ENCODE data around the gene SPCS3.

The SPCS3 gene

DNA sequence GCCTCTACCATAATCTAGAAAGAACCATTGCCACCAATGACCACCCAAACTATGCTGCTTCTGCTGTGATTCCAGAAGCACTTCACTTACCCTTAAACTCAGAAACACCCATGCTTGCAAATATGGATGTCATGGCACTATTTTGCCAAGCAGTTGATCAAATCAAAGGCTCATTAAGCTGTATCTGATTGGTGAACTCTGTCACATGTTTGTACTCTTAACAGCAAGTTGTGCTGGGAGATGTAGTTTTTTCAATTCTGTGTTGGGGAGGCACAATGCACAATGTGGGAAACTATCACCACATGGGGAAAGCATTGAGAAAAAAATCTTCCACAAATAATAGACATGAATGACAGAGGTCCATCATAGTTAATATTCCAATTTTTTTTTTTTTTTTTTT lies 19.2 kb upstream of the SPCS3 start:
- Histone ChIP-seq H3K4me3 (ENCODE audit: low read depth, low read length) (no peak overlapping the region), H3K36me3 (ENCODE audit: control insufficient read depth, insufficient read depth, low read length) (no peaks in the 10 kb centered on the region), H3K9ac (no peak overlapping the region), H2AFZ (no peak overlapping the region), H3K27me3 (ENCODE audit: control insufficient read depth, insufficient read depth, low read length) (no peaks in the 10 kb centered on the region), H3K4me2 (ENCODE audit: low read length) (no peak overlapping the region), H3K27ac (no peak overlapping the region), H3K4me1 (no peaks in the 10 kb centered on the region), H3K9me3 (ENCODE audit: control insufficient read depth, low read length) (no peaks in the 10 kb centered on the region), H3K79me2 (no peaks in the 10 kb centered on the region)
- TF ChIP-seq, protein P1, sequence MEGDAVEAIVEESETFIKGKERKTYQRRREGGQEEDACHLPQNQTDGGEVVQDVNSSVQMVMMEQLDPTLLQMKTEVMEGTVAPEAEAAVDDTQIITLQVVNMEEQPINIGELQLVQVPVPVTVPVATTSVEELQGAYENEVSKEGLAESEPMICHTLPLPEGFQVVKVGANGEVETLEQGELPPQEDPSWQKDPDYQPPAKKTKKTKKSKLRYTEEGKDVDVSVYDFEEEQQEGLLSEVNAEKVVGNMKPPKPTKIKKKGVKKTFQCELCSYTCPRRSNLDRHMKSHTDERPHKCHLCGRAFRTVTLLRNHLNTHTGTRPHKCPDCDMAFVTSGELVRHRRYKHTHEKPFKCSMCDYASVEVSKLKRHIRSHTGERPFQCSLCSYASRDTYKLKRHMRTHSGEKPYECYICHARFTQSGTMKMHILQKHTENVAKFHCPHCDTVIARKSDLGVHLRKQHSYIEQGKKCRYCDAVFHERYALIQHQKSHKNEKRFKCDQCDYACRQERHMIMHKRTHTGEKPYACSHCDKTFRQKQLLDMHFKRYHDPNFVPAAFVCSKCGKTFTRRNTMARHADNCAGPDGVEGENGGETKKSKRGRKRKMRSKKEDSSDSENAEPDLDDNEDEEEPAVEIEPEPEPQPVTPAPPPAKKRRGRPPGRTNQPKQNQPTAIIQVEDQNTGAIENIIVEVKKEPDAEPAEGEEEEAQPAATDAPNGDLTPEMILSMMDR (IDR thresholded peaks at IDR 0.05), result no peak

DNA sequence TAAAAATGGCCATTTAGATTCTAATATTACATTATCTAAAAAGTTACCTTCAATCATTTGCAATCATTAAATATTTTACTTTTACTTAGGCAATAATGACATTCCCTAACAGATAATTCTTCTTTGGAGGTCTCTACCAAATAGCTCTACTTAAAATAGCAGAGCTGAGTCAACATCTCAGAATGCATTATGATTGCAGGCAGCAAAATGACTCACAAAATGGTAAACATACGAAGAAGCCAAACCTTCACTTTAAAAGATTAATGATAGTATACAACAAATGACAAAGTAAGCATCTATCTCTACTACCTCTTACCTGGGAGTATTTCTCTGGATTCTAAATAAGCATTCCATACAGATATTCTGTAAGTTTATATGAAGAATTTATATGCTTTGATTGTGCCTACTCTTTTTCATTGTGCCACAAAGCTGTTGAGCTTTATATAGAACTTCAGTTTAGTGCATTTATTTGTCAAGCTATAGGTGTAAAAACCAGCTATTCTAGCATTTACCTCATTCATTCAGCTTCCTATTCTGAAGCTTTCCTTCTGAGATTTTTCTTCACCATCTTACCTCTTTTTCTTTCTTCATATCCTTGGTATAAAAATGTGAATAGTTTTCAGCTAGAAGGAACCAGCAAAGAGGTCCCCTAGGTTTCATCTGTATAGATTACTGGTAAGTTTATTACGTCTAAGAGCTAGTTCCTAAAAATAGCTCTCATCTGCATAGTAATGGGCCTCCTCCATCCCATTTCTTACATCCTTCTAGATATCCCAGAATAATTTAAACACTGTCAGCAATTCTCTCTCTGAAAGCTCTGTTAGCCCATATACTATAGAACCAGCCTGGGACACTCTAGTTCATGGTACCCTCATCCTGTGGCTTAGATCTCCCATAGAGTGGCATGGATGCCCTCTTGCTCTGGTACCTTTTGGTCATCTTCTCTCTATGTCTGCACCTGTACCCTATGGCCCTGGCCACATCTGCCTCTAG lies 17.2 kb upstream of the SPCS3 start:
- H3K4me1 ChIP-seq, result no peaks in the 10 kb centered on the region
- no peak overlapping the region for H3K4me3 ChIP-seq (ENCODE audit: low read depth, low read length)
- no peak overlapping the region for H2AFZ ChIP-seq
- H3K9me3 ChIP-seq (ENCODE audit: control insufficient read depth, low read length), result no peaks in the 10 kb centered on the region
- no peaks in the 10 kb centered on the region for H3K27me3 ChIP-seq (ENCODE audit: control insufficient read depth, insufficient read depth, low read length)
- no peak overlapping the region for H3K27ac ChIP-seq
- TF ChIP-seq, protein P1 (IDR thresholded peaks at IDR 0.05), result no peak
- H3K79me2 ChIP-seq, result no peaks in the 10 kb centered on the region
- no peaks in the 10 kb centered on the region for H3K36me3 ChIP-seq (ENCODE audit: control insufficient read depth, insufficient read depth, low read length)
- H3K9ac ChIP-seq, result no peak overlapping the region
- no peak overlapping the region for H3K4me2 ChIP-seq (ENCODE audit: low read length)

DNA sequence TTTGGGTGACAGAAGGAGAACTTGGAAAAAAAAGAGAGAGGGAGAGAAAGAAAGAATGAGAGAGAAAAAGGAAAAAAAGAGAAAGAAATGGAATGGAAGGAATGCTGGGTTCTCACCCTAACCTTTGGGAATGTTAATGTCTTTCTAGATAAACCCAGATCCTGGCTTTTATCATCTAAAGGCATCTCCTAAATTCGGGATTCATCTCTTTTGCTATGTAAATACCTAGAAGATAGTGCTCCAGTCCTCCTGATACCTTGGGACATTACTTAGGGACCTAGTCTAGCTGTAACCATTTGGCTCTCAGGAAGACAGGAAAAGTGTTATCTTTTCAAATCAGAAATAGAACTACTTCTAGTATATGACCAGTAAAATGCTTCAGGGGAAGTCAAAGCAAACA lies 15.8 kb upstream of the SPCS3 start:
- TF ChIP-seq, protein P1 (IDR thresholded peaks at IDR 0.05), result no peak
- H3K79me2 ChIP-seq, result no peaks in the 10 kb centered on the region
- H3K4me1 ChIP-seq, result no peaks in the 10 kb centered on the region
- no peak overlapping the region for H3K27ac ChIP-seq
- H3K9me3 ChIP-seq (ENCODE audit: control insufficient read depth, low read length), result no peaks in the 10 kb centered on the region
- no peak overlapping the region for H2AFZ ChIP-seq
- no peaks in the 10 kb centered on the region for H3K36me3 ChIP-seq (ENCODE audit: control insufficient read depth, insufficient read depth, low read length)
- no peak overlapping the region for H3K4me3 ChIP-seq (ENCODE audit: low read depth, low read length)
- no peaks in the 10 kb centered on the region for H3K27me3 ChIP-seq (ENCODE audit: control insufficient read depth, insufficient read depth, low read length)
- H3K9ac ChIP-seq, result no peak overlapping the region
- no peak overlapping the region for H3K4me2 ChIP-seq (ENCODE audit: low read length)

DNA sequence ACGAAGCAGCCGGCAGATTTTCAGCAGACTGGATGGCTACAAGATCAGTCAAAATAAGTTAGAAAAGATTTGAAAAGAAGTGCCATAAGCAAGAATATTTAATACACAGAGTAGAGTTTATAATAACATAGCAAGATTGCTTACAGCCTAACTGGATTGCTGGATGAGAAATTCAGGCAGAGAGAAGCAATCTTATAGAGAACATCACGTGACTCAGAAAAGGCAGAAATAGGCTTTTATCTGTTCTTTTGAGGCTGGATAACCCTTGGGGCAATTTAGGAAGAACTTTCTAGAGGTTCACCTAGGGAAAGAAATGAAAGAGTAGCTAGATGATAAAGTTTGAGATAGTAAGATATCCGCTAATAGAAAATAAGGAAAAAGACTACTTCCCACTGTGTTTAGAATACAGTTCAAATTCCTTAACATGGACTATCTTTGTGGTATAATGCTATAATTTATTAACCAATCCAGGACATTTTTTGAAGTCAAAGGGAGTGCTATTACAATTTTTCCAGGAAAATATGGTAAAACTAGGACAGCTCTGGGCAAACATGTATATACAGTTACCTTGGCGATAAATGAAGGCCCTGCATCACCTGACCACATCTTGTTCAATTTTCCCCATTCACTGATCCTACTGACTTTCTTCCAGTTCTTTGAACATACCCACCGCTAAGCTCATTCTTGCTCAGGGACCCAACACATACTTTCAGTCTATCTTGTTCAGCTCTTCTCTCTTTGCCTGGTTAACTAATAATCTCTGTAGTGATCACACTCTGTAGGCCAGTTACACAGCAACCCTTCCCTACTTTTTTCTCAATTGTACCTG lies 12.7 kb upstream of the SPCS3 start:
- no peak overlapping the region for H3K4me2 ChIP-seq (ENCODE audit: low read length)
- H3K79me2 ChIP-seq, result no peaks in the 10 kb centered on the region
- TF ChIP-seq, protein P1 (IDR thresholded peaks at IDR 0.05), result no peak
- no peaks in the 10 kb centered on the region for H3K9me3 ChIP-seq (ENCODE audit: control insufficient read depth, low read length)
- H2AFZ ChIP-seq, result no peak overlapping the region
- no peak overlapping the region for H3K4me3 ChIP-seq (ENCODE audit: low read depth, low read length)
- H3K27me3 ChIP-seq (ENCODE audit: control insufficient read depth, insufficient read depth, low read length), result no peaks in the 10 kb centered on the region
- no peak overlapping the region for H3K9ac ChIP-seq
- no peaks in the 10 kb centered on the region for H3K4me1 ChIP-seq
- no peak overlapping the region for H3K27ac ChIP-seq
- no peaks in the 10 kb centered on the region for H3K36me3 ChIP-seq (ENCODE audit: control insufficient read depth, insufficient read depth, low read length)
